K562 (cell line): ENCODE results near the gene MT1A. TPM values are rescaled to one million over a fixed set of nuclear protein-coding genes. Genes with fewer than 3 reads are reported as not detected.

Source experiments
- ATAC-seq: fragments of 200-7000 bp; cut with Tn5 transposase; 3 replicates; pipeline ENCODE4 v1.9.1; 2020; ENCODE audit warnings: moderate library complexity
- BruUV-seq: library from RNA; stranded (reverse); fragments of 400-500 nt; replicated peaks from 2 replicates; lab custom pipeline; 2021; lab: Mats Ljungman, UMichigan
- CTCF ChIA-PET: fragments of 300-600 bp; formaldehyde crosslinking; extraction: SDS; loops from one replicate; lab custom pipeline; 2021; ENCODE audit warnings: low intra/inter-chr PET ratio; lab: Yijun Ruan, JAX
- POLR2A ChIA-PET: fragments of 300-600, 350-650 bp; sonication (Branson Sonifier 250); formaldehyde crosslinking; extraction: SDS; loops from one replicate; lab custom pipeline; 2021; ENCODE audit warnings: antibody characterized with exemption, inconsistent platforms; lab: Yijun Ruan, JAX
- DNase-seq, 4 experiments: peaks; one replicate each; pipeline versions ENCODE4 v3.0.0 to v3.0.0-alpha.2; 2011 to 2018; ENCODE audit warnings: low spot score in 3 of 4, mixed read lengths in 3 of 4; ENCODE audit errors: extremely low read depth in 1 of 4
- FAIRE-seq: peaks from 2 replicates; lab custom pipeline; 2011; peaks lifted over from hg19 to GRCh38; lab: Jason Lieb, UNC
- H2AFZ ChIP-seq: 2 replicates; pipeline ENCODE4 v1.6.0; 2011; ENCODE audit warnings: low read depth, low read length, control low read depth, inconsistent platforms
- H3K27ac ChIP-seq: fragments of 200-600 bp; 3 replicates; pipeline ENCODE4 v1.8.0; 2011; ENCODE audit warnings: low read depth, mild to moderate bottlenecking, control low read depth, inconsistent platforms, low read length, moderate library complexity, mixed read lengths; ENCODE audit errors: extremely low read depth
- H3K27me3 ChIP-seq, 2 experiments: fragments of 300-600 bp in 1 of 2; 2 replicates in 1 of 2; 3 replicates in 1 of 2; pipeline versions ENCODE4 v1.6.0 to v1.8.0; 2011; ENCODE audit warnings: inconsistent platforms in 2 of 2, low read length in 2 of 2, mild to moderate bottlenecking in 1 of 2, mixed read lengths in 1 of 2, moderate library complexity in 1 of 2; ENCODE audit not compliant: control insufficient read depth in 2 of 2, insufficient read depth in 2 of 2
- H3K36me3 ChIP-seq: fragments of 300-600 bp; 3 replicates; pipeline ENCODE4 v1.8.0; 2011; ENCODE audit warnings: mild to moderate bottlenecking, low read length, inconsistent platforms; ENCODE audit not compliant: control insufficient read depth, insufficient read depth
- H3K4me1 ChIP-seq, 2 experiments: fragments of 200-600 bp in 1 of 2; replicated peaks in 1 of 2; 2 replicates in 1 of 2; 3 replicates in 1 of 2; pipeline versions ENCODE4 v1.5.1 to v1.8.0; 2011; ENCODE audit warnings: inconsistent platforms in 2 of 2, low read length in 2 of 2, mild to moderate bottlenecking in 1 of 2, mixed read lengths in 1 of 2, moderate library complexity in 1 of 2; ENCODE audit not compliant: control insufficient read depth in 2 of 2, insufficient read depth in 2 of 2
- H3K4me2 ChIP-seq: 2 replicates; pipeline ENCODE4 v1.6.1; 2011; ENCODE audit warnings: low read length, control low read depth, inconsistent platforms, mixed read lengths; ENCODE audit not compliant: insufficient read depth
- H3K4me3 ChIP-seq: fragments of 200-600 bp; sonication (generic), shearing (Covaris generic); 2 replicates; pipeline ENCODE4 v1.5.1; 2016; ENCODE audit warnings: control low read depth, inconsistent platforms
- H3K79me2 ChIP-seq: fragments of 200-600 bp; 3 replicates; pipeline ENCODE4 v1.8.0; 2011; ENCODE audit warnings: low read length, inconsistent platforms; ENCODE audit not compliant: control insufficient read depth, insufficient read depth
- H3K9ac ChIP-seq, 2 experiments: 2 replicates each; pipeline versions ENCODE4 v1.6.0 to v1.6.1; 2011; ENCODE audit warnings: low read depth in 2 of 2, low read length in 2 of 2, control low read depth in 1 of 2, inconsistent platforms in 1 of 2, mild to moderate bottlenecking in 1 of 2, mixed read lengths in 1 of 2; ENCODE audit not compliant: insufficient read depth in 1 of 2
- H3K9me1 ChIP-seq: one replicate; pipeline ENCODE4 v1.6.0; 2011; ENCODE audit warnings: inconsistent platforms, mild to moderate bottlenecking, low read length, moderate library complexity; ENCODE audit not compliant: control insufficient read depth, insufficient read depth
- H3K9me3 ChIP-seq: replicated peaks from 2 replicates; pipeline ENCODE4 v1.5.1; 2011; ENCODE audit warnings: low read depth, low read length, inconsistent platforms; ENCODE audit not compliant: control insufficient read depth, insufficient read depth
- H4K20me1 ChIP-seq: replicated peaks from 2 replicates; pipeline ENCODE4 v1.6.1; 2011; ENCODE audit warnings: low read length, inconsistent platforms, mixed read lengths; ENCODE audit not compliant: control insufficient read depth, insufficient read depth
- BCOR ChIP-seq: fragments of 450-650 bp; IDR thresholded peaks from 2 replicates; pipeline ENCODE4 v1.6.1; 2016
- CHD1 ChIP-seq: fragments of 200-600 bp; sonication (generic); IDR thresholded peaks from one replicate; pipeline ENCODE4 v1.6.1; 2012; ENCODE audit warnings: mild to moderate bottlenecking, moderate library complexity, low read length, inconsistent platforms
- EWSR1 ChIP-seq: fragments of 450-650 bp; IDR thresholded peaks from 2 replicates; pipeline ENCODE4 v1.6.1; 2018; ENCODE audit warnings: borderline replicate concordance, mild to moderate bottlenecking, low read depth, moderate library complexity; ENCODE audit not compliant: partially characterized antibody
- HDAC2 ChIP-seq: fragments of 450-650 bp; IDR thresholded peaks from 2 replicates; pipeline ENCODE4 v1.6.1; 2016; ENCODE audit warnings: mild to moderate bottlenecking
- HSF4 ChIP-seq: fragments of 250-450 bp; sonication (Bioruptor Pico); IDR thresholded peaks from 2 replicates; pipeline ENCODE4 v2.1.2; 2022; ENCODE audit warnings: mild to moderate bottlenecking, moderate library complexity, borderline replicate concordance
- NFYB ChIP-seq: IDR thresholded peaks from 2 replicates; pipeline ENCODE4 v1.6.1; 2011; ENCODE audit warnings: mild to moderate bottlenecking, moderate library complexity; ENCODE audit not compliant: insufficient read length; ENCODE audit errors: extremely low read depth
- POLR2AphosphoS5 ChIP-seq: IDR thresholded peaks from 2 replicates; pipeline ENCODE4 v1.6.1; 2011; ENCODE audit warnings: mild to moderate bottlenecking, low read depth, low read length, moderate library complexity; ENCODE audit not compliant: control insufficient read depth, insufficient read depth
- POLR2H ChIP-seq: IDR thresholded peaks from 2 replicates; pipeline ENCODE4 v1.6.1; 2016; ENCODE audit warnings: missing genetic modification characterization, low read depth, mild to moderate bottlenecking, control low read depth, missing compliant biosample characterization, moderate library complexity
- SREBF1 ChIP-seq: fragments of 150-350 bp; IDR thresholded peaks from 2 replicates; pipeline ENCODE4 v1.6.1; 2014; ENCODE audit warnings: antibody characterized with exemption, low read depth, low read length, borderline replicate concordance
- ZNF133 ChIP-seq: fragments of 250-450 bp; sonication (Bioruptor Pico); IDR thresholded peaks from 2 replicates; pipeline ENCODE4 v1.4.0; 2020; ENCODE audit warnings: mild to moderate bottlenecking
- in situ Hi-C: fragments of 300-500 bp; cut with MboI; formaldehyde crosslinking; loops from 4 replicates; pipeline ENCODE4 v1.15.0; 2018; ENCODE audit warnings: inconsistent platforms, mixed read lengths
- intact Hi-C: fragments of 100-400 bp; cut with micrococcal nuclease; formaldehyde crosslinking; loops from 2 replicates; pipeline ENCODE4 v1.14.2; 2022
- polyA plus RNA-seq, 8 experiments: library from polyadenylated mRNA; depleted of rRNA in 4 of 8; stranded (reverse) in 5 of 8; unstranded in 3 of 8; fragments of >200 nt; fragmentation: Nextera tagmentation in 2 of 8; fragmentation: Illumina TruSeq in 1 of 8; extraction: Ambion mirVana in 2 of 8; extraction: Trizol in 1 of 8; gene quantifications; 2 replicates each; pipeline versions ENCODE4 v1.2.1 to v1.2.3, GENCODE V29; 2011 to 2014; ENCODE audit warnings: inconsistent platforms in 1 of 8, missing spikeins in 1 of 8
- total RNA-seq, 7 experiments: library from RNA; depleted of rRNA in 6 of 7; stranded (reverse); fragments of >200 nt in 6 of 7; fragmentation: Illumina TruSeq in 2 of 7; extraction: Trizol in 2 of 7; gene quantifications; 2 replicates each; pipeline versions ENCODE4 v1.2.1 to v1.2.3, GENCODE V29; 2011 to 2021; ENCODE audit warnings: low replicate concordance in 1 of 7
- TF ChIP-seq, protein P1 (sequence below): fragments of 450-650 bp; IDR thresholded peaks from 2 replicates; pipeline ENCODE4 v1.7.0; 2016; ENCODE audit warnings: borderline replicate concordance
- TF ChIP-seq, protein P2 (sequence below): fragments of 450-650 bp; formaldehyde crosslinking; IDR thresholded peaks from 2 replicates; pipeline ENCODE4 v1.4.0; 2020; ENCODE audit warnings: mild to moderate bottlenecking
- TF ChIP-seq, protein P3 (sequence below): sonication (generic); formaldehyde crosslinking; IDR thresholded peaks from 2 replicates; pipeline ENCODE4 v1.8.1; 2022; ENCODE audit warnings: missing genetic modification reagents
- TF ChIP-seq, protein P4 (sequence below): fragments of 250-450 bp; sonication (Bioruptor Pico); IDR thresholded peaks from 2 replicates; pipeline ENCODE4 v1.6.1; 2021; ENCODE audit warnings: mild to moderate bottlenecking
- TF ChIP-seq, protein P5 (sequence below): sonication (generic); formaldehyde crosslinking; IDR thresholded peaks from 2 replicates; pipeline ENCODE4 v1.8.1; 2023; ENCODE audit warnings: mild to moderate bottlenecking, missing genetic modification reagents, moderate library complexity

The MT1A gene
- total and polyA plus RNA-seq, 9 of the 15 experiments (the other 6 are each of a cell fraction or from before 2014, with no cell fraction given), result 0.23 TPM; not detected in 8

DNA sequence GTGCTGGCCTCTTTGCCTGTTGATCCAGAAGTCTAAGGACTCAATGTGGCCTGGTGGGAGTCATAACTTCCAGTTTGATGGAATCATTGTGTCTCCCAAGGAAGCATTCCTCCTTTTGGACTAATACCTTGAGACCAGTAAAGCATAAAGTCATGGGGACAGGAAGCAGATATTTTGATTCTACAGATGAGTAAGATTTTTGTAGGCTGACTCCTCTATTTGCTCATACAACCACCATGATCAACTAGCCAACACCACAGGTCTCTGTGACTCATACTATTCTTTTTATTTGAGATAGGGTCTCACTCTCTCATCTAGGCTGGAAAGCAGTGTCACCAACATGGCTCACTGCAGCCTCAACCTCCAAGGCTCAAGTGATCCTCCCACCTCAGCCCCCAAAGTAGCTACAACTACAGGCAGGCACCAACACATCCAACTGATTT, 23.9 kb upstream of the MT1A start:
- no peak for TF ChIP-seq BCOR
- TF ChIP-seq, protein P1, sequence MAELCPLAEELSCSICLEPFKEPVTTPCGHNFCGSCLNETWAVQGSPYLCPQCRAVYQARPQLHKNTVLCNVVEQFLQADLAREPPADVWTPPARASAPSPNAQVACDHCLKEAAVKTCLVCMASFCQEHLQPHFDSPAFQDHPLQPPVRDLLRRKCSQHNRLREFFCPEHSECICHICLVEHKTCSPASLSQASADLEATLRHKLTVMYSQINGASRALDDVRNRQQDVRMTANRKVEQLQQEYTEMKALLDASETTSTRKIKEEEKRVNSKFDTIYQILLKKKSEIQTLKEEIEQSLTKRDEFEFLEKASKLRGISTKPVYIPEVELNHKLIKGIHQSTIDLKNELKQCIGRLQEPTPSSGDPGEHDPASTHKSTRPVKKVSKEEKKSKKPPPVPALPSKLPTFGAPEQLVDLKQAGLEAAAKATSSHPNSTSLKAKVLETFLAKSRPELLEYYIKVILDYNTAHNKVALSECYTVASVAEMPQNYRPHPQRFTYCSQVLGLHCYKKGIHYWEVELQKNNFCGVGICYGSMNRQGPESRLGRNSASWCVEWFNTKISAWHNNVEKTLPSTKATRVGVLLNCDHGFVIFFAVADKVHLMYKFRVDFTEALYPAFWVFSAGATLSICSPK, result no peak
- TF ChIP-seq ZNF133 (CRISPR knock-in tag), result no peak
- no peak for TF ChIP-seq HSF4
- TF ChIP-seq, protein P2, sequence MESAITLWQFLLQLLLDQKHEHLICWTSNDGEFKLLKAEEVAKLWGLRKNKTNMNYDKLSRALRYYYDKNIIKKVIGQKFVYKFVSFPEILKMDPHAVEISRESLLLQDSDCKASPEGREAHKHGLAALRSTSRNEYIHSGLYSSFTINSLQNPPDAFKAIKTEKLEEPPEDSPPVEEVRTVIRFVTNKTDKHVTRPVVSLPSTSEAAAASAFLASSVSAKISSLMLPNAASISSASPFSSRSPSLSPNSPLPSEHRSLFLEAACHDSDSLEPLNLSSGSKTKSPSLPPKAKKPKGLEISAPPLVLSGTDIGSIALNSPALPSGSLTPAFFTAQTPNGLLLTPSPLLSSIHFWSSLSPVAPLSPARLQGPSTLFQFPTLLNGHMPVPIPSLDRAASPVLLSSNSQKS, result no peak
- TF ChIP-seq, protein P3, sequence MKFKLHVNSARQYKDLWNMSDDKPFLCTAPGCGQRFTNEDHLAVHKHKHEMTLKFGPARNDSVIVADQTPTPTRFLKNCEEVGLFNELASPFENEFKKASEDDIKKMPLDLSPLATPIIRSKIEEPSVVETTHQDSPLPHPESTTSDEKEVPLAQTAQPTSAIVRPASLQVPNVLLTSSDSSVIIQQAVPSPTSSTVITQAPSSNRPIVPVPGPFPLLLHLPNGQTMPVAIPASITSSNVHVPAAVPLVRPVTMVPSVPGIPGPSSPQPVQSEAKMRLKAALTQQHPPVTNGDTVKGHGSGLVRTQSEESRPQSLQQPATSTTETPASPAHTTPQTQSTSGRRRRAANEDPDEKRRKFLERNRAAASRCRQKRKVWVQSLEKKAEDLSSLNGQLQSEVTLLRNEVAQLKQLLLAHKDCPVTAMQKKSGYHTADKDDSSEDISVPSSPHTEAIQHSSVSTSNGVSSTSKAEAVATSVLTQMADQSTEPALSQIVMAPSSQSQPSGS (CRISPR knock-in tag), result no peak
- no peak for TF ChIP-seq CHD1
- no peak for TF ChIP-seq POLR2H (tag)
- TF ChIP-seq POLR2AphosphoS5, result no peak
- TF ChIP-seq, protein P4, sequence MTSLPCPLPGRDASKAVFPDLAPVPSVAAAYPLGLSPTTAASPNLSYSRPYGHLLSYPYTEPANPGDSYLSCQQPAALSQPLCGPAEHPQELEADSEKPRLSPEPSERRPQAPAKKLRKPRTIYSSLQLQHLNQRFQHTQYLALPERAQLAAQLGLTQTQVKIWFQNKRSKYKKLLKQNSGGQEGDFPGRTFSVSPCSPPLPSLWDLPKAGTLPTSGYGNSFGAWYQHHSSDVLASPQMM, result no peak
- no peak for TF ChIP-seq SREBF1
- no peak for TF ChIP-seq NFYB
- TF ChIP-seq HDAC2, result no peak
- no peak for TF ChIP-seq EWSR1
- TF ChIP-seq, protein P5, sequence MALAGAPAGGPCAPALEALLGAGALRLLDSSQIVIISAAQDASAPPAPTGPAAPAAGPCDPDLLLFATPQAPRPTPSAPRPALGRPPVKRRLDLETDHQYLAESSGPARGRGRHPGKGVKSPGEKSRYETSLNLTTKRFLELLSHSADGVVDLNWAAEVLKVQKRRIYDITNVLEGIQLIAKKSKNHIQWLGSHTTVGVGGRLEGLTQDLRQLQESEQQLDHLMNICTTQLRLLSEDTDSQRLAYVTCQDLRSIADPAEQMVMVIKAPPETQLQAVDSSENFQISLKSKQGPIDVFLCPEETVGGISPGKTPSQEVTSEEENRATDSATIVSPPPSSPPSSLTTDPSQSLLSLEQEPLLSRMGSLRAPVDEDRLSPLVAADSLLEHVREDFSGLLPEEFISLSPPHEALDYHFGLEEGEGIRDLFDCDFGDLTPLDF (CRISPR knock-in tag), result no peak
- DNase-seq, result no peak
- in situ Hi-C loops (no loop called here), intact Hi-C loops (no loop called here)
- peaks cover 9 to 11% of the 10 kb centered on the region in 2 experiments for H3K4me1 ChIP-seq
- no peak for ATAC-seq
- no peak overlapping the region for H2AFZ ChIP-seq
- POLR2A ChIA-PET, result no interaction called here
- BruUV-seq, result no TSS peak
- no peak for FAIRE-seq
- peaks cover 15 to 37% of the 10 kb centered on the region in 2 experiments for H3K27me3 ChIP-seq
- no peak overlapping the region for H3K27ac ChIP-seq
- no peak overlapping the region for H3K4me3 ChIP-seq
- no peaks in the 10 kb centered on the region for H3K79me2 ChIP-seq
- H3K4me2 ChIP-seq, result no peak overlapping the region
- no peaks in the 10 kb centered on the region for H3K36me3 ChIP-seq
- CTCF ChIA-PET, result no interaction called here
- H3K9me1 ChIP-seq, result no peaks in the 10 kb centered on the region
- H3K9me3 ChIP-seq, result no peaks in the 10 kb centered on the region
- no peak overlapping the region for H3K9ac ChIP-seq
- no peaks in the 10 kb centered on the region for H4K20me1 ChIP-seq
